Activated T-helper 9 cell treated with anti-CD3 and anti-CD28 coated beads, Interleukin-2, amount 50 U/mL, for 16 hours (primary cell): ENCODE measurements around the gene KRTAP9-8.
"Not testable (repeated sequence)": the region's sequence is repeated elsewhere in the genome, so short reads cannot be mapped to it uniquely, and the experiment has no call there.

Experiments
- DNase-seq: peaks from one replicate; pipeline ENCODE4 v3.0.0-alpha.2; 2020; ENCODE audit warnings: low read depth

The KRTAP9-8 gene

DNA sequence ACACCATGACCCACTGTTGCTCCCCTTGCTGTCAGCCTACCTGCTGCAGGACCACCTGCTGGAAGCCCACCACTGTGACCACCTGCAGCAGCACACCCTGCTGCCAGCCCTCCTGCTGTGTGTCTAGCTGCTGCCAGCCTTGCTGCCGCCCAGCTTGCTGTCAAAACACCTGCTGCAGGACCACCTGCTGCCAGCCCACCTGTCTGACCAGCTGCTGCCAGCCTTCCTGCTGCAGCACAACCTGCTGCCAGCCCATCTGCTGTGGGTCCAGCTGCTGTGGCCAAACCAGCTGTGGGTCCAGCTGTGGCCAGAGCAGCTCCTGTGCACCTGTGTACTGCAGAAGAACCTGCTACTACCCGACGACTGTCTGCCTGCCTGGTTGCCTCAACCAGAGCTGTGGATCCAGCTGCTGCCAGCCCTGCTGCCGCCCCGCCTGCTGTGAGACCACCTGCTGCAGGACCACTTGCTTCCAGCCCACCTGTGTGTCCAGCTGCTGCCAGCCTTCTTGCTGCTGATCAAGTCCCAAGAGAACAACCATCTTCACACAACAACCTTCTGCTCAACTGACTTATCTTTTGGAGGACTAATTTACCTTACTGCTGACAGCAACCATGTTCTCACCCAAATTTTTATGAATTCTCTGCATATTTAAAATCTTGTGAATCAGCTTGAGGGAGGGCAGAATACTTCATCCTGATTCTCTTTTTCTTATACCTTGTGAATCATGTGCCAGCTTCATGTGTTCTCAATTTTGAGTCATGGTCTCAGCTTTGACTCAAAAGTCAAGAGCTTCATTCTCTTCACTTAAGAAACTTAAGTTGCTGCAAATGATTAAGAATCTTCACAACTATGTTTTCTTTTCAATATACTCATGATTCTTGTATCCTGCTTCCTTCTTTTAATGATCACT is 17.8 kb downstream of the KRTAP9-8 start, which contains the start of gene KRTAP9-9:
TSS of gene KRTAP9-9 (plus strand) at position 4 of the 910 bp plus-strand sequence.
- not testable (repeated sequence) for DNase-seq

DNA sequence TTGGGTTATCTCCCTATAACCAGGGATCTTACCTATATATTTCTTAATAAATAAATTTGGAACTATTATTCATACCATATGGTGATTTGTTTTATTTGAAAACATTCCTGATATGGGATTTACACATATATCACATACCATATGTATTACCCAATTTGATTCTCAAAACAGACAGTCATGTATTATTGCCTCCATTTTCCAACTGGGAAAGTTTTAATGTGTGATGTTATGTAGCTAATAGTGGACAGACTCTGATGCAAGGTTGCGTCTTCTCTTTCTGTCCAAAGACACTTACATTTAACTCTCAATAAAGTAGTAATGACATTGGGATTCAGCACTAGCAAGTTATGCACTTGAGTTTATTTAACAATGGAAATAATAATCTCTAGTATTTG is 18.5 kb downstream of the KRTAP9-8 start:
- no peak for DNase-seq

DNA sequence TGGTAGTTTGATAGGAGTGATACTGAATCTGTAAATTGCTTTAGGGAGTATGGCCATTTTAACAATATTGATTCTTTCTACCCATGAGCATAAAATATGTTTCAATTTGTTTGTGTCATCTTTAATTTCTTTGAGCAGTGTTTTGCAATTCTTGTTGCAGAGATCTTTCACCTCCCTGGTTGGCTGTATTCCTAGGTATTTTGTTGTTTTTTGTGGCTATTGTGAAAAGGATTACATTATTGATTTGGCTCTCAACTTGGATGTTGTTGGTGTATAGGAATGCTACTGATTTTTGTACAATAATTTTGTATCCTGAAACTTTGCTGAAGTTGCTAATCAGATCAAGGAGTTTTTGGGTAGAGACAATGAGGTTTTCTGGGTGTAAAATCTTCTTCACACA is 20.6 kb downstream of the KRTAP9-8 start:
- no peak for DNase-seq

DNA sequence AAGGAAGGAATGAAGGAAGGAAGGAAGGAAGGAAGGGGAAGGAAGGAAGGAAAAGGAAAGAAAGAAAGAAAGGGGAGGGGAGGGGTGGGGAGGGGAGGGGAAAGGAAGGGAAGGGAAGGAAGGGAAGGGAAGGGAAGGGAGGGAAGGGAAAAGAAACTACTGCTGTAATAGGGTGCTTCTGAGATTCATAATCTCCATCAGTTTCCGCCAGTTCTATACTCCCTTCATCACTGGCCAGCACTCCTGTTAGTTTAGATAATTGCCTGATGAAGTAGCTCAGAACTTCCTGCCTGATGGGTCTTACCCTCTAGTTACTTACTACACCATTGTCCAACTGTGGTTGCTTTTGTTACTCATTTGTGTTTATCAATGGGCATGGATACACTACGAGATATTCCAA is 25.4 kb downstream of the KRTAP9-8 start:
- DNase-seq = no peak

DNA sequence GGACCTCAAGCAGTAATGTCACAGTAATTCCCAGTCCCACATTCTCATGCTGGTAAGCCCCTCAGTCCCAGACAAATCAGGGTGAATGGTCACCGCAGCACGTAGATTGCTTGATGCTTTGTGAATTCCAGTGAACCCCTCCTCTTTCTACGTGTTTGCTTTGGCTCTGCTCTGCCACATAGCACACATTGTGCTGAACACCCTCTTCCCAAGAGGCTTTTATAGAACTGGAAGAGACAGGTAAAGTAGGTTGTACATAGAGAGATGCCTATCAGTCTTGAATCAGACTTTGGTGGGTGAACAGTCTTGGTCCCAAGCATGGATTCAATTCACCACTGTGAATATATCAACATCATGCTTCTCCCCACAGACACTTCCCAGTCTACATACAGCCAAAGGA is 26.8 kb downstream of the KRTAP9-8 start:
- no peak for DNase-seq

DNA sequence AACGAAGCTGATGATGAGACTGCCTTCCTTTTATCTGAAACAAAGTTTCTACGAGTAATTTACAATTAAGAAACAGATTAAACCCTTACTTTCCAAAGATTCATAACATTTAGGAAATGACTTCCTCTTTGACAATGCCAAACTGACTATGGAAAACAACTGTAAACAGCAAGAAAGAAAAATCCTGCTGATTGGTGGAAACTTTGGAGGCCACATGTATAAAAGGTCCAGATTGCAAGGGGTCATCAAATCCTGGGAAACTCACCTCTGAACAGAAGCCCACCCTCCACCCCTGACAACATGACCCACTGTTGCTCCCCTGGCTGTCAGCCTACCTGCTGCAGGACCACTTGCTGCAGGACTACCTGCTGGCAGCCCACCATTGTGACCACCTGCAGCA is 27.3 kb downstream of the KRTAP9-8 start, which contains the start of gene KRTAP9-6:
TSS of gene KRTAP9-6 (plus strand) at position 301 of the 400 bp plus-strand sequence. CDS start at position 301, 0 bp downstream.
- DNase-seq = no peak

DNA sequence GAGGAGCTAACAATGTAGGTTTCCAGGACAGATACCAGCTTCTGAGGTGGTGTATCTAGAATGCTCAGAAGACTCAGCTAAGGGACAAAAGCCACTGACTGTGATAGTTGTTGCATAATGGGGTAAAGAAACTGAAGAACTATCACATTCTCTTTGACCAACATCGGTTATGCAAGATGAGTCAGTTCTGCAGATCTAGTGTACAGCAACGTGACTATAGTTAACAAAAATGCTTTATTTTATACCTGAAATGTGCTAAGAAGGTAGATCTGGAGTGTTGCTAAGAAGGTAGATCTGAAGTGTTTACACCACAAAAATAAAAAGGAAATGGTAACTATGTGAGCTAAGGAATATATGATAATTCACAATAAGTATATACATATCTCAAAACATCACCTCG is 29.9 kb downstream of the KRTAP9-8 start:
- no peak for DNase-seq

DNA sequence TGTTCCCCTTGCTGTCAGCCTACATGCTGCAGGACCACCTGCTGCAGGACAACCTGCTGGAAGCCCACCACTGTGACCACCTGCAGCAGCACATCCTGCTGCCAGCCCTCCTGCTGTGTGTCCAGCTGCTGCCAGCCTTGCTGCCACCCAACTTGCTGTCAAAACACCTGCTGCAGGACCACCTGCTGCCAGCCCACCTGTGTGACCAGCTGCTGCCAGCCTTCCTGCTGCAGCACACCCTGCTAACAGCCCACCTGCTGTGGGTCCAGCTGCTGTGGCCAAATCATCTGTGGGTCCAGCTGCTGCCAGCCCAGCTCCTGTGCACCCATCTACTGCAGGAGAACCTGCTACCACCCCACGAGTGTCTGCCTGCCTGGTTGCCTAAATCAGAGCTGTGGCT is 33.5 kb downstream of the KRTAP9-8 start:
- DNase-seq = not testable (repeated sequence)

DNA sequence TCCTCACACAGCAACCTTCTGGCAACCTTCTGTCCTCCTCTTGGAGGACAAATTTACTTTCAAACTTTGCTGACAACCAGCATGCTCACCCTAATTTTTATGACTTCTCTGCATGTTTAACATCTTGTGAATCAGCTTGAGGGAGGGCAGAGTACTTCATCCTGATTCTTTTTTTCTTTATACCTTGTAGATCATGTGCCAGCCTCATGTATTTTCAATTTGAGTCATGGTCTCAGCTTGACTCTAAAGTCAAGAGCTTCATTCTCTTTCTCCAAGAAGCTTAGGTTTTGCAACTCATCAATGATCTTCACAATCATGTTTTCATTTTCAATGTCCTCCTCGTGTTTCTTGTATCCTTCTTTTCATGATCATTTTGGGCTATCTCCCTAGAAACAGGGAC is 34.1 kb downstream of the KRTAP9-8 start:
- no peak for DNase-seq

DNA sequence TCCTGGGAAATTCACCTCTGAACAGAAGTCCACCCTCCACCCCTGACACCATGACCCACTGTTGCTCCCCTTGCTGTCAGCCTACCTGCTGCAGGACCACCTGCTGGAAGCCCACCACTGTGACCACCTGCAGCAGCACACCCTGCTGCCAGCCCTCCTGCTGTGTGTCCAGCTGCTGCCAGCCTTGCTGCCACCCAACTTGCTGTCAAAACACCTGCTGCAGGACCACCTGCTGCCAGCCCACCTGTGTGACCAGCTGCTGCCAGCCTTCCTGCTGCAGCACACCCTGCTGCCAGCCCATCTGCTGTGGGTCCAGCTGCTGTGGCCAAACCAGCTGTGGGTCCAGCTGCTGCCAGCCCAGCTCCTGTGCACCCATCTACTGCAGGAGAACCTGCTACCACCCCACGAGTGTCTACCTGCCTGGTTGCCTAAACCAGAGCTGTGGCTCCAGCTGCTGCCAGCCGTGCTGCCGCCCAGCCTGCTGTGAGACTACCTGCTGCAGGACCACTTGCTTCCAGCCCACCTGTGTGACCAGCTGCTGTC is 37.9 kb downstream of the KRTAP9-8 start, which contains the start of gene KRTAP9-7:
TSS of gene KRTAP9-7 (plus strand) at position 51 of the 543 bp plus-strand sequence. CDS start at position 51, 0 bp downstream.
- not testable (repeated sequence) for DNase-seq

DNA sequence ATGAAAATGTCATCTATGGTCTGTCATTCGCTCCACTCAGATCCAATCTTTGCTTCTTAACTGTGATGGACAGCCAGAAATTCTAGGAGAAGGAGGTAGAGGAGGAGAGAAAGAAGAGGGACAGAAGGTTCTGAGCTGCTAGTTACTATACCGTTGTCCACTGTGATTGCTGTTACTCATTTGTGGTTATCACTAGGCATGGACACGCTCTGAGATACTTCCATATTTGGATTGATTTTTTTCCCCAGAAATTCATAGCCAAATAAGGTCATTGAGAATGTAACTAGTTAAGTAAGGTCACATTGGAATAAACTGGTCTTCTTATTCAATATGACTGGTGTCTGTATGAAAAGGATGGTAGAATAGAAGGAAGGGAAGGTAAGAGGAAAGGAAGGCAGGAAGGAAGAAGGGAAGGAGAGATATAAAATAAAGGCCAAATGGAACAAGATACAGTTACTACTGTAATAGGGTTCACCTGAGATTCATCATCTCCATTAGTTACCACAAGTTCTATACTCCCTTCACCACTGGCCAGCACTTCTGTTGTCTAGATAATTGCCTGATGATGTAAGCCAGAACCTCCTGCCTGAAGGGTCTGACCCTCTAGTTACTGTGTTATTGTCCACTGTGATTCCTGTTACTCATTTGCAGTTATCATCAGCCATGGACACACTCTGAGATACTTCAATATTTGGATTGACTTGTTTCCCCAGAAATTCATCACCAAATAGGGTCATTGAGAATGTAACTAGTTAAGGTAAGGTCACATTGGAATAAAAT is 40.6 kb downstream of the KRTAP9-8 start:
- DNase-seq = no peak

DNA sequence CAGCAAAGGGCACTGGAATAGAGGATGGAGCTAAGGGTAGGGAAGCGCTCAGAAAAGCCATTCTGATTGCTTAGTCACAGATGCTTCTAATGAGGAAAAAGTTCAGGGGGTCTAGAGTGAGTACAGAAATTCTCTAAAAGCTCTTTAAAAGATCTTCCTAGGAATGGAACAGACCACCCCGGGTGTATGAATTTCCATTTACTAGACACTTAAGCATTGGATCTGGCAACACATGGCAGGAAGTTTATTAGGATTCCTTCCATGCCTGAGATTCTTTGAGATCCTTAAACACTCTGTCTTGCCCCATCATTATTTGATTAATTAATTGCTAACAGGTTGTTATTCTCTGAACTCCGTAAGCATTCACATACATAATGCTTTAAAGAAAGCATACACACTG is 46.2 kb downstream of the KRTAP9-8 start:
- DNase-seq = no peak

DNA sequence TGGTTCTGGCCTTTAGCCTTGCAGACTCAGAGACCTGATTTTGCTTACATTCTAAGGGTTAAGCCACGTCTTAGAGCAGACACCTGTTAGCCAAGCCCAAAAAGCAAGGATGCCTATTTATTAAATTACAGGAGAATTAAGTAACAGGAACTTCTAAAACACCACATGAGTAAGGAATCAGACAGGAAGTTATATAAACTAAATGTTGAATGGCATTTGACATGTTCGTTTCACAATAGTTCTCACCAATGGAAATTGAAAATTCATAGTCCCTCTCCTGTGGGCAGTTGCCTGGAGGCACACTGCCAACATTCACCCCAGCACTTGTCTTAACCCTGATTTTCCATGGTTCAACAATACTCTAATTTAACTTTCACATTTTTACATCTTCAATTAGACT is 46.7 kb downstream of the KRTAP9-8 start:
- DNase-seq = no peak

DNA sequence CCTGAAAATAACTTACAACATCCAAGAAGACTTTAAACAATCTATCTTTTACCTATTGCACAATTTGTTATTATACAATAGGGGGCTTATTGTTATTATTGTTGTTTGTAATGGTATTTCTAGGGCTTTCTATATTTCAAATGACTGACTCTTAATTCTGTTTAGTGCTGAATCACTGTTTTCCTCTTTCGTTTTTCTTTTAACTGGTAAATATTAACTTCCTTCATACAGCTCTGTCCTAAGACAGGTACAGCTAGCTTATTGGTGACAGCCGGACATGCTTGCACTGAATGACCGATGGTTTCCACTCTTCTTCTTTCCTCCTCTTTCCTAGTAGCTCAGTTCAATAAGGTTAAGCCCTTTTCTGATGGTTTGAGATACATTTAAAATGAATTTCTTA is 49.3 kb downstream of the KRTAP9-8 start:
- DNase-seq = no peak
